Natural killer cell (primary cell): ENCODE measurements around the gene HCN3. TPM values are rescaled to one million over a fixed set of nuclear protein-coding genes. Genes with fewer than 3 reads are reported as not detected.

Source experiments
- ATAC-seq, 3 donors: fragments of 150-1000 bp in 2 of 3; fragments of 200-7000 bp in 1 of 3; cut with Tn5 transposase; 1 replicate in 1 of 3; 2 replicates in 2 of 3; pipeline ENCODE4 v1.10.0; 2021; ENCODE audit warnings: mild to moderate bottlenecking in 2 of 3, moderate library complexity in 2 of 3
- DNase-seq, 2 donors: peaks; one replicate each; pipeline versions ENCODE4 v3.0.0 to v3.0.0-alpha.2; 2013 to 2021; ENCODE audit warnings: mixed read lengths in 1 of 2
- H3K27ac ChIP-seq: one replicate; pipeline ENCODE4 v1.5.1; 2013; ENCODE audit warnings: mild to moderate bottlenecking, low read length
- H3K27me3 ChIP-seq: one replicate; pipeline ENCODE4 v1.6.1; 2013; ENCODE audit warnings: low read length; ENCODE audit not compliant: control insufficient read depth, insufficient read depth
- H3K36me3 ChIP-seq: one replicate; pipeline ENCODE4 v1.6.1; 2013; ENCODE audit warnings: low read length; ENCODE audit not compliant: control insufficient read depth, insufficient read depth
- H3K4me1 ChIP-seq: one replicate; pipeline ENCODE4 v1.6.1; 2013; ENCODE audit warnings: low read length; ENCODE audit not compliant: control insufficient read depth, insufficient read depth
- H3K4me3 ChIP-seq: one replicate; pipeline ENCODE4 v1.5.1; 2013; ENCODE audit warnings: low read length
- H3K9me3 ChIP-seq: one replicate; pipeline ENCODE4 v1.6.1; 2013; ENCODE audit warnings: low read length; ENCODE audit not compliant: control insufficient read depth, insufficient read depth
- H3K27ac Mint-ChIP-seq, 2 donors: one replicate each; pipeline ENCODE4 v1.8.0; 2022; ENCODE audit warnings: mild to moderate bottlenecking in 2 of 2, mixed read lengths in 2 of 2, moderate library complexity in 1 of 2
- H3K27me3 Mint-ChIP-seq, 2 donors: one replicate each; pipeline ENCODE4 v1.8.0; 2022; ENCODE audit warnings: low read depth in 2 of 2, mixed read lengths in 2 of 2
- H3K36me3 Mint-ChIP-seq: one replicate; pipeline ENCODE4 v1.8.0; 2022; ENCODE audit warnings: mixed read lengths
- H3K4me1 Mint-ChIP-seq, 2 donors: one replicate each; pipeline ENCODE4 v1.8.0; 2022; ENCODE audit warnings: mixed read lengths in 2 of 2
- H3K4me3 Mint-ChIP-seq: one replicate; pipeline ENCODE4 v1.8.0; 2022; ENCODE audit warnings: mild to moderate bottlenecking, moderate library complexity, mixed read lengths
- H3K9me3 Mint-ChIP-seq, 2 donors: one replicate each; pipeline ENCODE4 v1.8.0; 2022; ENCODE audit warnings: mixed read lengths in 2 of 2
- CTCF ChIP-seq: fragments of 200-600 bp; IDR thresholded peaks from one replicate; pipeline ENCODE4 v1.8.0; 2022; ENCODE audit warnings: antibody characterized with exemption
- WGBS: methylation state at CpG from one replicate; pipeline ENCODE4 v1.1.7; 2013; ENCODE audit warnings: missing lambda C conversion rate; ENCODE audit not compliant: insufficient coverage; 5-methylcytosine and 5-hydroxymethylcytosine counted together
- intact Hi-C: fragments of 100-400 bp; cut with micrococcal nuclease; formaldehyde crosslinking; loops from one replicate; pipeline ENCODE4 v1.14.2; 2022
- total RNA-seq, 4 donors: library from RNA; stranded (reverse); fragments of 120-200 nt in 1 of 4; gene quantifications; one replicate each; pipeline versions ENCODE4 v1.2.3 to v1.2.4, GENCODE V29; 2013 to 2022

HCN3 gene
- total RNA-seq, 3 donors from 2014 or later (not counting 1 experiment from before 2014, with no cell fraction given) = 2.0 to 3.4 (median 2.6) TPM

- Histone ChIP-seq H3K4me3 (no peak overlapping the region), H3K27ac (no peak overlapping the region), H3K27me3 (no peaks in the 10 kb centered on the region), H3K36me3 (peaks cover 5% of the 10 kb centered on the region), H3K4me1 (peaks cover 33% of the 10 kb centered on the region), H3K9me3 (no peaks in the 10 kb centered on the region)
- H3K36me3 Mint-ChIP-seq = no peaks in the 10 kb centered on the region
- DNase-seq (no peak), ATAC-seq (no peak)
- no peak overlapping the region for H3K27ac Mint-ChIP-seq
- peaks cover 22 to 37% of the 10 kb centered on the region in 2 donors for H3K4me1 Mint-ChIP-seq
- H3K27me3 Mint-ChIP-seq = no peaks in the 10 kb centered on the region
- intact Hi-C loops = loop anchor here (2.0 to 10.0 kb wide), 2 partner anchors 21 to 253 kb away; partner anchors contain the start of gene CLK2
- TF ChIP-seq CTCF = no peak
- no peak overlapping the region for H3K4me3 Mint-ChIP-seq
- no peaks in the 10 kb centered on the region for H3K9me3 Mint-ChIP-seq
- WGBS = 98% methylated on average over 6 of the region's 7 CpGs
These were observed 25.7 kb upstream of the HCN3 start for GRCh38 chr1:155251566-155251965.

GRCh38 chr1:155253208-155253607 is 24.1 kb upstream of the HCN3 start:
- Mint-ChIP-seq H3K9me3 (no peaks in the 10 kb centered on the region), H3K27ac (no peak overlapping the region), H3K4me1 (peaks cover 31 to 37% of the 10 kb centered on the region in 2 donors), H3K27me3 (no peaks in the 10 kb centered on the region), H3K36me3 (peaks cover 9% of the 10 kb centered on the region), H3K4me3 (peak overlapping the region; percentile 62)
- Histone ChIP-seq H3K4me3 (no peak overlapping the region), H3K27ac (no peak overlapping the region), H3K27me3 (no peaks in the 10 kb centered on the region), H3K4me1 (peaks cover 33% of the 10 kb centered on the region), H3K36me3 (peaks cover 15% of the 10 kb centered on the region), H3K9me3 (no peaks in the 10 kb centered on the region)
- DNase-seq (no peak), ATAC-seq (no peak)
- 93% methylated on average over 5 of the region's 5 CpGs for WGBS
- TF ChIP-seq CTCF = no peak
- intact Hi-C loops = loop anchor here (10.0 kb wide), 1 partner anchor 252 kb away; no protein-coding TSS in a partner anchor

GRCh38 chr1:155253797-155254196 is 23.5 kb upstream of the HCN3 start:
- no peak overlapping the region for H3K27ac ChIP-seq
- DNase-seq (no peak), ATAC-seq (no peak)
- intact Hi-C loops = loop anchor here (10.0 kb wide), 1 partner anchor 251 kb away; no protein-coding TSS in a partner anchor
- Mint-ChIP-seq H3K36me3 (peaks cover 9% of the 10 kb centered on the region), H3K27ac (no peak overlapping the region), H3K4me3 (peak overlapping the region; percentile 86), H3K9me3 (no peaks in the 10 kb centered on the region), H3K4me1 (peaks cover 31 to 37% of the 10 kb centered on the region in 2 donors), H3K27me3 (no peaks in the 10 kb centered on the region)
- 94% methylated on average over 5 of the region's 5 CpGs for WGBS
- H3K4me3 ChIP-seq = no peak overlapping the region
- no peaks in the 10 kb centered on the region for H3K9me3 ChIP-seq
- TF ChIP-seq CTCF = no peak
- peaks cover 33% of the 10 kb centered on the region for H3K4me1 ChIP-seq
- H3K36me3 ChIP-seq = peaks cover 19% of the 10 kb centered on the region
- no peaks in the 10 kb centered on the region for H3K27me3 ChIP-seq

GRCh38 chr1:155254228-155254713 is 23.0 kb upstream of the HCN3 start:
- H3K4me3 ChIP-seq = no peak overlapping the region
- Mint-ChIP-seq H3K4me1 (peaks cover 31 to 37% of the 10 kb centered on the region in 2 donors), H3K27ac (peak overlapping the region in 1 of 2 donors; percentile 63), H3K27me3 (no peaks in the 10 kb centered on the region), H3K4me3 (peak overlapping the region; percentile 86), H3K36me3 (peaks cover 9% of the 10 kb centered on the region), H3K9me3 (no peaks in the 10 kb centered on the region)
- H3K27ac ChIP-seq = no peak overlapping the region
- no peaks in the 10 kb centered on the region for H3K27me3 ChIP-seq
- TF ChIP-seq CTCF = no peak
- H3K36me3 ChIP-seq = peaks cover 19% of the 10 kb centered on the region
- DNase-seq (no peak), ATAC-seq (no peak)
- peaks cover 33% of the 10 kb centered on the region for H3K4me1 ChIP-seq
- no peaks in the 10 kb centered on the region for H3K9me3 ChIP-seq
- 83% methylated on average over 11 of the region's 12 CpGs for WGBS
- intact Hi-C loops = loop anchor here (10.0 kb wide), 1 partner anchor 251 kb away; no protein-coding TSS in a partner anchor
